ENCODE measurements around the gene SLC39A8. TPM values are rescaled to one million over a fixed set of nuclear protein-coding genes. Genes with fewer than 3 reads are reported as not detected.
A peak's percentile ranks its signal among the peaks of the same experiment; 100 is the strongest.

Gene SLC39A8
- total RNA-seq, 2 experiments from 2014 or later, result 60.2 to 61.6 TPM

GRCh38 chr4:102322736-102323135 is 22.5 kb downstream of the SLC39A8 start:
- ChIA-PET CTCF (interaction anchor here (0.7 to 2.0 kb wide), 3 partner anchors 21 to 107 kb away, joined by 3 to 9 read pairs (median 3); no protein-coding TSS in a partner anchor), POLR2A (interaction anchor here (1.6 kb wide), 1 partner anchor 19 kb away, joined by 5 read pairs; no protein-coding TSS in a partner anchor)
- H3K9me3 Mint-ChIP-seq, result no peaks in the 10 kb centered on the region
- no peak for DNase-seq
- peaks cover 15% of the 10 kb centered on the region for H3K36me3 Mint-ChIP-seq (ENCODE audit: low read depth)
- no peak for ATAC-seq
- H3K4me1 Mint-ChIP-seq (ENCODE audit: low read depth), result peaks cover 36% of the 10 kb centered on the region
- no peak for TF ChIP-seq CTCF (IDR thresholded peaks at IDR 0.05)
- H3K27me3 Mint-ChIP-seq, result no peaks in the 10 kb centered on the region
- intact Hi-C loops (cut with micrococcal nuclease), result no loop called here
- H3K27ac Mint-ChIP-seq, result no peak overlapping the region
- H3K4me3 Mint-ChIP-seq, result no peak overlapping the region

GRCh38 chr4:102321260-102321995 is 23.9 kb downstream of the SLC39A8 start:
- intact Hi-C loops (cut with micrococcal nuclease), result no loop called here
- ChIA-PET CTCF (interaction anchor here (1.0 to 2.0 kb wide), 5 partner anchors 9 to 81 kb away, joined by 3 to 9 read pairs (median 3); no protein-coding TSS in a partner anchor), POLR2A (interaction anchor here (0.8 to 1.6 kb wide), 2 partner anchors 13 to 20 kb away, joined by 3 to 5 read pairs; no protein-coding TSS in a partner anchor)
- no peak overlapping the region for H3K4me3 Mint-ChIP-seq
- peaks cover 33% of the 10 kb centered on the region for H3K4me1 Mint-ChIP-seq (ENCODE audit: low read depth)
- H3K9me3 Mint-ChIP-seq, result no peaks in the 10 kb centered on the region
- TF ChIP-seq CTCF (IDR thresholded peaks at IDR 0.05), result no peak
- H3K27me3 Mint-ChIP-seq, result no peaks in the 10 kb centered on the region
- ATAC-seq (peak; percentile 65), DNase-seq (peak; percentile 26)
- peaks cover 14% of the 10 kb centered on the region for H3K36me3 Mint-ChIP-seq (ENCODE audit: low read depth)
- H3K27ac Mint-ChIP-seq, result no peak overlapping the region

- DNase-seq (no peak), ATAC-seq (no peak)
- H3K4me3 Mint-ChIP-seq, result no peak overlapping the region
- no peaks in the 10 kb centered on the region for H3K9me3 Mint-ChIP-seq
- ChIA-PET POLR2A (no interaction called here), CTCF (no interaction called here)
- intact Hi-C loops (cut with micrococcal nuclease), result no loop called here
- no peak overlapping the region for H3K27ac Mint-ChIP-seq
- H3K4me1 Mint-ChIP-seq (ENCODE audit: low read depth), result peaks cover 27% of the 10 kb centered on the region
- no peaks in the 10 kb centered on the region for H3K27me3 Mint-ChIP-seq
- peaks cover 19% of the 10 kb centered on the region for H3K36me3 Mint-ChIP-seq (ENCODE audit: low read depth)
- no peak for TF ChIP-seq CTCF (IDR thresholded peaks at IDR 0.05)
Measured at GRCh38 chr4:102319594-102319993, 25.7 kb downstream of the SLC39A8 start.

- CTCF ChIA-PET, result interaction anchor here (0.7 to 1.5 kb wide), 2 partner anchors 10 to 17 kb away, joined by 3 read pairs; no protein-coding TSS in a partner anchor
- intact Hi-C loops (cut with micrococcal nuclease), result no loop called here
- TF ChIP-seq CTCF (IDR thresholded peaks at IDR 0.05), result no peak
- H3K9me3 Mint-ChIP-seq, result no peaks in the 10 kb centered on the region
- peaks cover 23% of the 10 kb centered on the region for H3K36me3 Mint-ChIP-seq (ENCODE audit: low read depth)
- peaks cover 34% of the 10 kb centered on the region for H3K4me1 Mint-ChIP-seq (ENCODE audit: low read depth)
- H3K27ac Mint-ChIP-seq, result no peak overlapping the region
- no peak overlapping the region for H3K4me3 Mint-ChIP-seq
- POLR2A ChIA-PET, result interaction anchor here (1.1 kb wide), 1 partner anchor 17 kb away, joined by 3 read pairs; no protein-coding TSS in a partner anchor
- H3K27me3 Mint-ChIP-seq, result no peaks in the 10 kb centered on the region
- DNase-seq (no peak), ATAC-seq (no peak)
Measured at GRCh38 chr4:102318526-102318925, 26.8 kb downstream of the SLC39A8 start.

- TF ChIP-seq CTCF (IDR thresholded peaks at IDR 0.05), result no peak
- Mint-ChIP-seq H3K36me3 (ENCODE audit: low read depth) (peaks cover 23% of the 10 kb centered on the region), H3K27me3 (no peaks in the 10 kb centered on the region), H3K9me3 (no peaks in the 10 kb centered on the region), H3K4me3 (no peak overlapping the region), H3K4me1 (ENCODE audit: low read depth) (peaks cover 32% of the 10 kb centered on the region), H3K27ac (no peak overlapping the region)
- POLR2A ChIA-PET, result interaction anchor here (1.1 kb wide), 1 partner anchor 17 kb away, joined by 3 read pairs; no protein-coding TSS in a partner anchor
- DNase-seq, result no peak
- no peak for ATAC-seq
- intact Hi-C loops (cut with micrococcal nuclease), result no loop called here
- CTCF ChIA-PET, result interaction anchor here (0.7 to 1.5 kb wide), 2 partner anchors 9 to 17 kb away, joined by 3 read pairs; no protein-coding TSS in a partner anchor
Measured at GRCh38 chr4:102318105-102318504, 27.2 kb downstream of the SLC39A8 start.

Measured in activated CD8-positive, alpha-beta T cell treated with anti-CD3 and anti-CD28 coated beads for 36 hours (primary cell).